Panc1 (cell line): ENCODE results near the gene PLEKHG4B.

Experiments
- CTCF ChIP-seq: fragments of 450-650 bp; IDR thresholded peaks from 2 replicates; pipeline ENCODE4 v1.5.1; 2017; ENCODE audit warnings: mild to moderate bottlenecking
- POLR2AphosphoS5 ChIP-seq: IDR thresholded peaks from 2 replicates; pipeline ENCODE4 v1.6.1; 2012; ENCODE audit warnings: mild to moderate bottlenecking, low read depth, low read length, moderate library complexity
- REST ChIP-seq, 2 experiments: IDR thresholded peaks; 2 replicates each; pipeline ENCODE4 v1.6.1; 2011 to 2012; ENCODE audit warnings: low read depth in 2 of 2, control low read depth in 1 of 2, low read length in 1 of 2, mild to moderate bottlenecking in 1 of 2, moderate library complexity in 1 of 2; ENCODE audit not compliant: insufficient read depth in 1 of 2
- SIN3A ChIP-seq: IDR thresholded peaks from 2 replicates; pipeline ENCODE4 v1.6.1; 2012; ENCODE audit warnings: low read depth, mild to moderate bottlenecking, low read length, moderate library complexity, borderline replicate concordance; ENCODE audit not compliant: insufficient read depth
- TCF7L2 ChIP-seq: IDR thresholded peaks from 2 replicates; pipeline ENCODE4 v1.6.1; 2011; ENCODE audit warnings: mild to moderate bottlenecking, low read depth, low read length, inconsistent platforms

DNA sequence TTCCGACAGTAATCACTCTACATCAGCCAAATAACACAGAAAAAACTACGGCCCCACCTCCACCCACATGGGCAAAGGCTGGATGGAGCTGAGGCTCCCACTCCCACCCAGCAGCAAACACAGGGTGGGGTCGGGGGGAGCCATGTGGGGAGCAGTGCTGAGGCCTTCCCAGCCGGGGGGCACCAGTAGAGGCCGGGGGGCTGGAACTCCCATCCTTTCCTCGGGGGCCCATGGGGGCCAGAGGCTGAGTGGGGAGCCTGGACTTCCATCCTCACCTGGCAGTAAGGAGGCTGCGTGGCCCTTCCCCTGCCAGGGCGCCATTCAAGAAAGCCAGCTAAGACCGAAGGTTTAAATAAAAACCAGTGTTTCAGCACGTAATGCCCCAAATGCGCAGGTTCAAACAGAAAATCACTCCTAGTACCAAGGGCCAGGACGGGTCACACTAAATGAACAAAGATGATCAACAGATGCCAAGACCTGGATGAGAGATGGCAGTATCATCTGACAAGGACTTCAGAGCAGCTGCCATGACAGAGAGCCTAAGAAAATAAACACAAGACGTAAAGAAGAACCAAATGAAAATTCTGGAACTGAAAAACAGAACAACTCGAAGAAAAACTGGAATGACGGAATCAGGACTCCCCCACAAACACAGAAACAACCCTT lies 116.6 kb downstream of the PLEKHG4B start:
- TF ChIP-seq REST (IDR thresholded peaks at IDR 0.05; ENCODE audit: insufficient read depth in 1 of 2, low read depth in 2 of 2, low read length in 1 of 2) (no peak), CTCF (no peak), TCF7L2 (no peak), POLR2AphosphoS5 (no peak), SIN3A (no peak)
